DMS153 treated with DMSO at 0.1 percent for 48 hours (cell line): Measurements from ENCODE around the gene LIMA1.
A peak's percentile ranks its signal among the peaks of the same experiment; 100 is the strongest.
"Not testable (repeated sequence)": the region's sequence is repeated elsewhere in the genome, so short reads cannot be mapped to it uniquely, and the experiment has no call there.

Experiments used
- DNase-seq: peaks from one replicate; lab custom pipeline; 2025; ENCODE audit not compliant: unreplicated experiment; lab: John Stamatoyannopoulos, UW

LIMA1 gene

DNA sequence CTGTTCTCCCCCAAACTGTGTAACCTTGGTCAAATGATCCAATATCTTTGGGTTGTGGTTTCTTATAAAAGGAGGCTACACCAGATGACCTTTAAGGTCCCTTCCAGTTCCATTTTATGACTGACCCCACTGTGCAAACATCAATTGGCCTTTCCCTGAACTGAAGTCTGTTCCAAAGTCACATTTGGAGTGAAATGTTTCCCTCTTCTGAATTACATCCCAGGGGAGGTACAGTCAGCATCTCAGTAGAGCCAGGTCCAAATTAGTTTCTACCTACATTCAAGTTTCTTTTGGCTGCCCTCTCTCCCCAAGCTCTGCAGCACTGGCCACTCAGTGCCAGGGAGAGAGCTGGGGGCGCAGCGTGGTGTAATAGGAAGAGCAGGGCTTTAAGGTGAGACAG, 34.4 kb downstream of the LIMA1 start:
- no peak for DNase-seq

DNA sequence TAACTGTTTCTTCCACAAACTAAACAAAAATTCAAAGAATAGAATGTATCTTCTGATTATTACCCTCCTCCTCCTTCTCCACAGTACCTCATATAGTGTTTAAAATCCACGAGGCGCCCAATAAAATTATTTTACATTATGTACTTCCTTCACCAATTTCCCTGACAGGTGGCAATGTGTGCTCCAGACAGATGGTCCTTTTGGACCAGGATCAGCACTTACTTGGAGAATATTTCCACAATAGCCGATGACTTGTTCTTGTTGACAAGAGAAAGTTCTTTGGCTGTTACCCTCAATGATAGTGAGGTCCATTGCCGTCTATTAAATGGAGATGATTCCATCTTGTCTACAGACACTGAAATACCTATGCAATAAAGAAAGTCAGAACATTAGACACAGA, 34.9 kb downstream of the LIMA1 start:
- no peak for DNase-seq

DNA sequence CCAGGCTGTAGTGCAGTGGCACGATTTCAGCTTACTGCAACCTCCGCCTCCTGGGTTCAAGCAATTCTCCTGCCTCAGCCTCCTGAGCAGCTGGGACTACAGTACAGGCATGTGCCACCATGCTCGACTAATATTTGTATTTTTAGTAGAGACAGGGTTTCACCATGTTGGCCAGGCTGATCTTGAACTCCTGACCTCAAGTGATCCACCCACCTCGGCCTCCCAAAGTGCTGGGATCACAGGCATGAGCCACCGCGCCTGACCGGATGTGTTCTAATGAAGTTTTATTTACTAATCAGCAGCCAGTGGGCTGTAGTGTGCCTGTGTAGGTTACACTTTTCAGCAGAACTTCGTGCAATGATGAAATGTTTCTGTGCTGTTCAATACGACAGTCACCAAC, 35.7 kb downstream of the LIMA1 start:
- DNase-seq = not testable (repeated sequence)

DNA sequence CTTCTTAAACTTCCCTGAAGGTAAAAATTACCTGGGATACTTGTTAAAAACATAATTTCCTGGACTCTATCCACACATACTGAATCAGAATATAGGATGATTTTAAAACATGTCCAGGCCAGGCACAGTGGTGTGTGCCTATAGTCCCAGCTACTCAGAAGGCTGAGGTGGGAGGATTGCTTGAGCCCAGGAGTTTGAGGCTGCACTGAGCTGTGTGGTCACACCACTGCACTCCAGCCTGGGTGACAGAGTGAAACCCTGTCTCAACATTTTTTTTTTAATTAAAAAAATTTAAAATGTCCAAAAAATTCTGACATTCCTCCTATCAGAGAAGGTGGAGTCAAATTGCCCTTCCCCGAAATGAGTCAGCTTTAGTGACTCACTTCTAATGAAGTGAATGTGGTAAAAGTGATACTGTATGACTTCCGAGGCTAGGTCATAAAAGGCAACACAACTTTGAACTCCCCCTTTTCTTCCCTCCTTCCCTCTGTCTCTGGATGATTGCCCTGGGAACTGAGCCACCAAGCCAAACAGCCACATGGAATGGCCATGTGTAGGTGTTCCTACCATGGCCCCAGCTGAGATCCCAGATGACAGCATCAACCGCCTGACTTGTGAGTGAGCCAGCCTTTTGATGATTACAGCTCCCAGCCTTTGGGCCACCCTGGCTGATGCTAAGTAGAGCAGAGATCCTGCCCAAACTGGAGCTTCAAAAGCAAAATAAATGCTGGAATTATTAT, 36.3 kb downstream of the LIMA1 start:
- DNase-seq = no peak

DNA sequence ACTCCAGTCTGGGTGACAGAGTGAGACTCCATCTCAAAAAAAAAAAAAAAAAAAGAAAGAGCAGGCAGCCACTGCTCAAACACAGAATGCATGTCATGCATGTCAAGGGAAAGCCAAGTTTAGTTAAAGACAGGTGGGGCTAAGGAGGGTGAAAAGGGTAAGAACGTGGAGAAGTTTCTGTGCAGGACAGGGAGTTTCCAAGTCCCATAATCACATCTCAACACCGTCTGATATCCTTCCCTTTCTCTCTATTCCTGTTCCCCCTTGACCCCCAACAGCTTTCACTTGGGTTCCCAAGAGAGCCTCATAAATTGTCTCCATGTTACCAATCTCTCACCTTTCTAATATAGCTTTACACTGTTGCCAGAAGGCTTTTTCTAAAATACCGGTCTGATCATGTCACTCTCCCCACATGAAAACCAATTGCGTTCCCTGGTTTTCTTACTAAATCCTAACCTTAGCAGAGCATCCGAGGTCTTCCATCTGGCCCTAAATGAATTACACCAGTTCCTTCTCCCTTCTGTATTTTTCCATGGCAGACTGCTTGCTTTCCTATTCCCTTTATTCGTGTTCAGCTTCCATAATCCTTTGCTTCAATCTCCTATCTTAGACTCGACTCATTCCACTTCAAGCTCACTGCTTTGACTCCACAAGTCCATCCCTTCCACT, 37.0 kb downstream of the LIMA1 start:
- DNase-seq = no peak

DNA sequence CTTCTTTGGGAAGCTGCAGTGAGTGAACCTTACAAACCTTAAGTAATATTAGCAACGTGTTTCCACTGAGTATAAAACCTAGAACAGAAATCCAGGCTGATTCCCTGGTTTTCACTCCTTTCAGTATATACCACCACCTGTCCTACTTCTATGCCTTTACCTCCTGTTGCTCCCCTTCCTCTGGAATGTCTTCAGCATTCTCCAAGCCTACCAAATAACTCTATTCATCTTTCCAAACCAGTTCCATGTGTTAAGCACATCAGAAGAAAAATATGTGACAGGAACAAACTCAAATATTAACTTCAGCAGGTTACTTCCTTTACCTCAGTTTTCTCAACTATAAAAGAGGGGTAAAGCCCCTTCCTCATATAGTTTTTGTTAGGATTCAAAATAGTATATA, 39.8 kb downstream of the LIMA1 start:
- no peak for DNase-seq

DNA sequence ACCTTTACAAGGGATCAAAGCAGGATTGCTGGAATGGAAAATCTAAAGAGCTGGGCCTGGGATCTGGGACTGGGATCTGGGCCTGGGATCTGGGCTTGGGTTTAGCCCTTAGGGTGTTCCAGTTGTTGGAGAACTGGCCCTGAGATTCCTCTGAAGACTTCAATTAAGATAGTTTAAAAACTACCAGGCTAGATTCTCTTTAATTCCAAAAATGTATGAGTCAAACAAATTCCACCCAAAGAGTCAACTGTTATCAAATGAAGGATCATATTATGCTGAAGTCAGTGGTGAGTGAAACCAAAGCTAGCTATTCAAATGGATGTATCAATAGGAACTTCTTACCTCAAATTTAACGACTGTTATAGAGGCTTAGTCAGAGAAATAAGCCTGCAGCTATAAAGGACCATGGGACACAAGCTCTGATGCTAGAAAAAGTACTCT, 40.5 kb downstream of the LIMA1 start:
- DNase-seq = no peak

DNA sequence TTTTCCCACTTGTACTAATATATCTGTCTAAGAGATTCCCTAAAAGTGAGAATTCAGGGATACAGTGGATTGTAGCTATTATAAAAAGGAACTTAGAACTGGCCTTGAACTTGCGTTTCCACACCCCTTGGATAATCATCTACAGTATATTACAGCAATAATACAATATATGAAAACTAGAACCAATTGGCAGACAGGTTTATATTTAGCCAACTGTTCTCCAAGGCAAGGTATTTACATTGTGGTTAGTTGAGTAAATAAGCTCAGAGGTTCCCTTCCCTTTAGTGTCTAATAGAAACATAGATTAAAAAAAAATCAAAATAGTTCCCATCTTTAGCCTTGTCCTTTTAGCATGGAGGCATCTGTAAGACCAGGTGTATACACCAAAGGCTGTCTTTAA, 42.1 kb downstream of the LIMA1 start:
- peak; percentile 52 for DNase-seq

DNA sequence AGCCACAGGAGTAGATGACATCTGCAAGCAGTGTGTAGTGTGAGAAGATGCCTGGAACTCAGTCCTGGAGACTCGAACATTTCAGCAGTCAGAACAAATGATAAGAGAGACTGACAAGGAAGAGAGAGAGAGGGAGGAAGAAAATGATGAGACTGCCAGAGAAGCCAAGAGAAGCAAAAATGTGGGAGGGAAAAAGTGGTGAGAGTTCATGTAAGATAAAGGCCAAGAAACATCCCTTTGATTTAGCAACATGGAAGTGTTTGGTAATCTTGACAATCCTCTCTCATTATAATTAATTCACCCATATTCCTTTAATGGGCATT, 42.6 kb downstream of the LIMA1 start:
- no peak for DNase-seq

DNA sequence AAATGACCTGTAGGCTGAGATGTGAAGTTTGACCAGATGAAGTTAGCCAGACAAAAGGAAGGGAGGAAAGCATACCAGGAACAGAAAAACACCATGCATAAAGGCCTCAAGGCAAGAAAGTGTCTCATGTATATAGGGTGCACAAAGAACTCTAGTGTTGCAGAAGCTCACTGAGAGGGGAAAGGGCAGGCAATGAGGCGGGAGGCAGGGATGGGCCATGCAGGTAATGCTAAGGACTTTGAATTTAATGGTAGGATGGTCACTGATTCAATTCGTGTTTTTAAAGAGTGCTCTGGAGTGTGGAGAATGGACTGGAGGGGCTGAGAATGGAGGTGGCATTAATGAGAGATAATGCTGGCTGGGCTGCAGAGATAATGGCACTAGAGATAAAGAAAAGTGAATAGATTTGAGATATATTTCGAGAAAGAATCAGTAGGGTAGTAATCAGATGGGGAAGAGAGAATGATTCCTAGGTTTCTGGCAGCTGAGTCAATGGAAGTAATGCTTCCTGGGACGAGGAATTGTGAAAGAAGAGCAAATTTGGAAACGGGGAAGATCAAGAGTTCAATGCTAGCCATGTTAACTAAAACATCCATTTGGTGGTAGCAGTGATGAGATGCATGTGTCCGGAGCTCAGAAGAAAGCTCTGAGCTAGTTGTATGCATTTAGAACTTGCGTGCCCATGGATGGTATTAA, 43.1 kb downstream of the LIMA1 start:
- DNase-seq = no peak

DNA sequence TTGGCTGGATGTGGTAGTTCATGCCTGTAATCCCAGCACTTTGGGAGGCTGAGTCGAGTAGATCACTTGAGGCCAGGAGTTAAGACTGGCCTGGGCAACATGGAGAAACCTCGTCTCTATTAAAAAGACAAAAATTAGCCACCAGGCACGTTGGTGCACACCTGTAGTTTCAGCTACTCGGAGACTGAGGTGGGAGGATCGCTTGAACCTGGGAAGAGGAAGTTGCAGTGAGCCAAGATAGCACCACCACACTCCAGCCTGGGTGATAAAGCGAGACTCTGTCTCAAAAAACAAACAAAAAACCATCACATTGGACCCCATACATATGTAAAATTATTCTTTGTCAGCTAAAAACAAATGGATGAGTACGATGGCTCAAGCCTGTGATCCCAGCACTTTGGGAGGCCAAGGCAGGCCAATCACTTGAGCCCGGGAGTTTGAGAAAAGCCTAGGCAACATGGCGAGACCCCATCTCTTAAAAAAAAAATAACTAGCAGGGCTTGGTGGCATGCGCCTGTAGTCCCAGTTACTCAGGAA, 43.9 kb downstream of the LIMA1 start:
- DNase-seq = no peak

DNA sequence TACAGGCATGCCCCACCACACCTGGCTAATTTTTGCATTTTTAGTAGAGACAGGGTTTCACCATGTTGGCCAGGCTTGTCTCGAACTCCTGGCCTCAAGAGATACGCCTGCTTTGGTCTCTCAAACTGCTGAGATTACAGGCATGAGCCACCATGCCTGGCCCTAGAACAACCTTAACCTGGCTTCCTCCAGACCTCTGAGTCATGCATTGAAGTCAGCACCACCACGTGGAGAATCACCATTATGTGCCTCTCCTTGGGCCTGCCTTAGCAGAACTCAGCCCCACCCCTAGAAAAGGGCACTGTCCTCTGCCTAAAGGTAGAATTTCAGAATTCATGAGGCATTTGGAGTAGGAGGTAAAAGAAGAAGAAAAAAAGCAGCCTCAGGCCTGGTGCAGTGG, 49.0 kb downstream of the LIMA1 start:
- DNase-seq = no peak

DNA sequence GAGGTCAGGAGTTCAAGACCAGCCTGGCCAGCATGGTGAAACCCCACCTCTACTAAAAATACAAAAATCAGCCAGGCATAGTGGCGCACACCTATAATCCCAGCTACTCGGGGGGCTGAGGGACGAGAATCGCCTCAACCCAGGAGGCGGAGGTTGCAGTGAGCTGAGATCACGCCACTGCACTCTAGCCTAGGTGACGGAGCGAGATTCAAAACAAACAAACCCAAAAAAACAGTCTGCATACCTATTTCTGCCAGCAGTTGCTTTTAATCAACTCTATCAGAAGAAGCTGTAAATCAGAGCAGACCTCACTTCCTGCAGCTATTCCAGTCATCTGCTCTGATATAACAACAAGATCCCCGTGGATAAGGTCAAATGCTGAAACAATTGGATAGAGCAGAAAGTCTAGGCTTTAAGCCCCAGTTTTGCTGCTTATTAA, 50.5 kb downstream of the LIMA1 start:
- DNase-seq = no peak

DNA sequence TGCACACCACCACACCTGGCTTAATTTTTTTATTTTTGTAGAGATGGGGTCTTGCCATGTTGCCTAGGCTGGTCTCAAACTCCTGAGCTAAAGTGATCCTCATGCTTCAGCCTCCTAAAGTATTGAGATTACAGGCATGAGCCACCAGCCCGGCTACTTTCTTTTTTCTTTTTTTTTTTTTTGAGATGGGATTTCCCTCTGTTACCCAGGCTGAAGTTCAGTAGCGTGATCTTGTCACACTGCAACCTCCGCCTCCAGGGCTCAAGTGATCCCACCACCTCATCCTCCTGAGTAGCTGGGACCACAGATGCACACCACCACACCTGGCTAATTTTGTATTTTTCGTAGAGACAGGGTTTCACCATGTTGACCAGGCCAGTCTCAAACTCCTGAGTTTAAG, 51.1 kb downstream of the LIMA1 start:
- no peak for DNase-seq

DNA sequence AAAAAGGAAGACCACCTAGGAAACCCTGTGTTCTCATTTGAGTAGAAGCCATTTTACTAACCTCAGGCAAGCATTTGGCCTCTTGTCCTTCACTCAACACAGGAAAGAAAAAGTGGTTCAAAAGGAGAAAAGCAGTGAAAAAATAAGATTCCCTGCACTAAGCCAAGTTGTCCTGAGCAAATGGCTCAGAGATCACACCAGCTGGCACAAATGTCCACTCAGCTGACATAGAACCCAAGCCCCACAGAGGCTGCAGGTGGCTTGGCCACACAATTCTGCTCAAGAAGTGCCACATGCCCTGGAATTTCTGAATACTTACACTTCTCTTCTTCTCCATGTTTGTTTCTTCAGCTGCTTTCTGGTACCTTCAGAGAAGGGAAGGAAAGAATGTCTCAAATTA, 52.0 kb downstream of the LIMA1 start:
- DNase-seq = no peak

DNA sequence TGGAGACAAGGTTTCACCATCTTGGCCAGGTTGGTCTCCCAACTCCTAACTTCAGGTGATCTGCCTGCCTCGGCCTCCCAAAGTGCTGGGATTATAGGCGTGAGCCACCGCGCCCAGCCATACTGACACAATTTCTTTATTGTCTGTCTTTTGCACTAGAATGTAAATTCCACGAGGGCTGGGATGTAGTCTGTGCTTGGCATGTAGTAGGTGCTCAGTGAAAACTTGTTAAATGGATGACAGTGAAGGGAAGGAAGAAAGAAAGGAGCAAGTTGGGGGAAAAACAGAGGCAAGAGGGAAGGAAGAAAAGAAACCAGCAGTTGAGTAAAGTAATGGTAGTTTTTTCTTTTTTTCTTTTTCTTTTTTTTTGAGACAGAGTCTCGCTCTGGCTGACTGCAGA, 53.1 kb downstream of the LIMA1 start:
- no peak for DNase-seq

DNA sequence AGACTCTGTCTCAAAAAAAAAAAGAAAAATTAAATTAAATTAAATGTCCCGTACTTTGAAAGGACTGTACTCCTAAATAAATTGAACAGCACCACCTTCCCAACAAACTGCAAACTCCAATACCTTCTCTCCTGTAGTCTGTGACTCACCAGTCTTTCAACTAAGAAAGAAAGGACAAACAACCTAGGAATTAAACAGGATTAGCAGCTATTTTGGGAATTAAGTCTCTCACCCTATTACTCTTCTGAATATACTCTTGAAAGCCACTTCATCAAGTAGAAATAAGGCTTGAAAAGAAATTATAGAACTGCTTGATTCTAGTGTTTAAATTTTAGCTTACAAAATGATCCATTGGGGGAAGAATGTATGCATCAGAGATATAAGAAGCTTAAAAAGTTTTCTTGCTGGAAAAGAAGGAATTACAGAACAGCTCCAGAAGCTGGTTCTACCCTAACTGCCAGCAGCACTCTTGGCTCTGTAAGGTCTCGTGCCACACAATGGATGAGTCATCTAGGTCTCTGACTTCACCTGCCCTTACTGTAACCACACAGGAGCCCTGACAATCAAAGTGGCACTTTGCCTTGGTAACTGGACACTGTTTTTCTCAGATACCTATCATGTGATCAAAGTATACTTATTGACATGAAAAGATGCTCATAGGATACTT, 59.2 kb downstream of the LIMA1 start:
- DNase-seq = peak; percentile 70

DNA sequence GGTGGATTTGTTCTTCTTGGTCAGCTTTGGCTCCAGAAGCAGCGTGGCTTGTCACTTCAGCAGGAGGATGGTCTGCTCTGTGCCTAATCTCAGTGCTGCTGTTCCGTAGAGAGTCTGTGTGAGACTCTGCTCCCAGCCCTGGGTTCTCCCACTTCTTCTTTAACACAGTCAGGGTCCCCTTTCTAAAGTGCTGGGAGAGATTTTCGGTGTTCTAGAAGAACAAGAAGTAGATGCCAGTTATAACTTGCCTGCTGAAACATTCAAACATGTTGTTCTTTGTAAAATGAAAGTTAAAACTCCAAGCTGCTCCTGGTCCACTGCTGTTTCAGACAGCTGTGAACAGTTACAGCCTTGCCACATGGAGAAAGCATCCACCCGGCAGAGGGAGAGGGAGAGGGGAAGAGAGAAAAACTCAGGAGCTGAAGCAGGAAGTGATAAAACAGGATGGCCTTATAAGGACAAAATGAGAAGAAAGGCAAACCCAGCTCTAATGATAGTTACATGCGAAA, 61.0 kb downstream of the LIMA1 start:
- peak; percentile 52 for DNase-seq

DNA sequence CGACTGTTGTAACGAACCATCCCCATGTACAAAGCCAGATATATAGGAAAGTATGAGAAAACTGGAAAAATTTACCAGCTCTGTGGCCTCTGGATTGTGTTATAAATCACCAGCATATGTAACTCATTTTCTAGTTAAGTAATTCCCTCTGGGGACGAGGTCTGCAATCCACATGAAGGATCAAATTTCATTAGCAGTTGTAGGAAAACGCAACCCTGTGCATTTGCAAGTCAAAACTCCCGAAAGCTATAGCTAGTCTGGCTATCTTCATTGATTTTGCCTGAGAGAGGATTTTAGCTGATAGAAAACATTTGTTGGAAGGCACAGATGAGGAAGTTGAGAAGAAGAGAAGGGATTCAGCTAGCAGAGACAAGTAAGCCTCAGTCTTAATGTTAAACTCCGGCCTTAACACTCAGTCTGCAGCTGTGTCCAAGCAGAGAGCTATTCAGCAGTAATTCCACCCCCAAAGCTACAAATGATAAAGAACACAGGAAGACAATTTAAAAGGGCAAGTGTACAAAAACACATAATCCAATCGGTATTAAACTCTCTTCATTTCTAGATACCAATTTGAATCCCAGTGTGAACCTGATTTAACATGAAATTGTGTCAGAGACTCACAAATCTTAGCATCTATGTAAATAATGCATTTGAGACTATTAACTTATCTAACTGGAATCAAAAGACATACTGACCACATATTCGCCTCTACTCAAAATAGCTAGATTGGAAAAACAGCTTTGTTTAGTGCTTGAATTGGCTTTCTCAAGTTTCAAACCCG, 61.9 kb downstream of the LIMA1 start:
- peak; percentile 34 for DNase-seq

DNA sequence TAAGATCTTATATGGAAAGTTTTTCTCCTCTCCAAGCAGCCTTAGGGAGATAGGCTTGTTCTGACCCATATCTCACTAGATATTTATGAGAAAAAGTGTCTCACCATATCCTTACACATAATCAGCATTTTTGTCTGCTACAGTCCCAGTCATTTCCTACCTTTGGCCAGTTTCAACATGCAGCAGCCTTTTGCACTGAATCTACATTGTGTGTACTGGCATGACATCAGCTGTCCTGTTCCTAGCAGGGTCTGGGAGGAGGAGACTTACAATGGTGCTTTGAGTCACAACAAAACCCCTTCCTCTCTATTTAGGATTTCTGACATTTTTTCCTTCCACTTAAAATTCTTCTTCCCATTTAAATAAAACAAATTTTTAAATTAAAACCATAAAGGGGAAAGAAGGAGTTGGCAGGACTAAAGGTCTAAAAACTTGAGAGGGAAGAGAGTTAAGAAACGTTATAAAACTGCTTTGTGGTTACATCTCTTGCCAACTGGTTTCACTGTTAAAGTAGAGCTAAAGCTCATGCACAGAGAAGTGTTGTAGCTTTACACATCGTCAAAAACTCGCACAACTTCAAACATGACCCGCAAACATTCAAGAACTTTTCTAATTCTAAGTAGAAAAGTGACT, 62.8 kb downstream of the LIMA1 start:
- no peak for DNase-seq
